ENCODE results near the gene RASIP1.
A peak's percentile ranks its signal among the peaks of the same experiment; 100 is the strongest.
"Not testable (repeated sequence)": the region's sequence is repeated elsewhere in the genome, so short reads cannot be mapped to it uniquely, and the experiment has no call there.

RASIP1 gene, protein sequence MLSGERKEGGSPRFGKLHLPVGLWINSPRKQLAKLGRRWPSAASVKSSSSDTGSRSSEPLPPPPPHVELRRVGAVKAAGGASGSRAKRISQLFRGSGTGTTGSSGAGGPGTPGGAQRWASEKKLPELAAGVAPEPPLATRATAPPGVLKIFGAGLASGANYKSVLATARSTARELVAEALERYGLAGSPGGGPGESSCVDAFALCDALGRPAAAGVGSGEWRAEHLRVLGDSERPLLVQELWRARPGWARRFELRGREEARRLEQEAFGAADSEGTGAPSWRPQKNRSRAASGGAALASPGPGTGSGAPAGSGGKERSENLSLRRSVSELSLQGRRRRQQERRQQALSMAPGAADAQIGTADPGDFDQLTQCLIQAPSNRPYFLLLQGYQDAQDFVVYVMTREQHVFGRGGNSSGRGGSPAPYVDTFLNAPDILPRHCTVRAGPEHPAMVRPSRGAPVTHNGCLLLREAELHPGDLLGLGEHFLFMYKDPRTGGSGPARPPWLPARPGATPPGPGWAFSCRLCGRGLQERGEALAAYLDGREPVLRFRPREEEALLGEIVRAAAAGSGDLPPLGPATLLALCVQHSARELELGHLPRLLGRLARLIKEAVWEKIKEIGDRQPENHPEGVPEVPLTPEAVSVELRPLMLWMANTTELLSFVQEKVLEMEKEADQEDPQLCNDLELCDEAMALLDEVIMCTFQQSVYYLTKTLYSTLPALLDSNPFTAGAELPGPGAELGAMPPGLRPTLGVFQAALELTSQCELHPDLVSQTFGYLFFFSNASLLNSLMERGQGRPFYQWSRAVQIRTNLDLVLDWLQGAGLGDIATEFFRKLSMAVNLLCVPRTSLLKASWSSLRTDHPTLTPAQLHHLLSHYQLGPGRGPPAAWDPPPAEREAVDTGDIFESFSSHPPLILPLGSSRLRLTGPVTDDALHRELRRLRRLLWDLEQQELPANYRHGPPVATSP

GRCh38 chr19:48740164-48740972 lies at the start of gene RASIP1:
Gene RASIP1, minus strand, starts transcription at chr19:48740610. Its CDS starts 328 bp downstream, at chr19:48740282.
- ChIA-PET CTCF (interaction anchor here (0.6 kb wide), 1 partner anchor 52 kb away, joined by 3 read pairs; no protein-coding TSS in a partner anchor), POLR2A (interaction anchor here (1.1 to 2.2 kb wide), 2 partner anchors 15 to 24 kb away, joined by 3 to 13 read pairs; no protein-coding TSS in a partner anchor)
- TF ChIP-seq ELF4 (IDR thresholded peaks at IDR 0.05) (no peak), FOXA1 (IDR thresholded peaks at IDR 0.05) (no peak), HDGF (IDR thresholded peaks at IDR 0.05; ENCODE audit: borderline replicate concordance) (no peak), NFRKB (IDR thresholded peaks at IDR 0.05) (no peak), BHLHE40 (IDR thresholded peaks at IDR 0.05; ENCODE audit: borderline replicate concordance) (no peak), L3MBTL2 (conservative IDR thresholded peaks at IDR 0.05) (no peak), ZNF384 (IDR thresholded peaks at IDR 0.05) (no peak), PKNOX1 (IDR thresholded peaks at IDR 0.05) (no peak), TARDBP (IDR thresholded peaks at IDR 0.05) (no peak), ARNT (IDR thresholded peaks at IDR 0.05) (no peak), LEF1 (IDR thresholded peaks at IDR 0.05; ENCODE audit: borderline replicate concordance) (no peak), FOXM1 (IDR thresholded peaks at IDR 0.05; ENCODE audit: borderline replicate concordance) (no peak), CTBP1 (IDR thresholded peaks at IDR 0.05; ENCODE audit: borderline replicate concordance) (no peak), FOXK2 (IDR thresholded peaks at IDR 0.05) (no peak), SUZ12 (IDR thresholded peaks at IDR 0.05) (no peak), SP1 (IDR thresholded peaks at IDR 0.05) (no peak)
- no peak for DNase-seq (ENCODE audit: extremely low spot score)

DNA sequence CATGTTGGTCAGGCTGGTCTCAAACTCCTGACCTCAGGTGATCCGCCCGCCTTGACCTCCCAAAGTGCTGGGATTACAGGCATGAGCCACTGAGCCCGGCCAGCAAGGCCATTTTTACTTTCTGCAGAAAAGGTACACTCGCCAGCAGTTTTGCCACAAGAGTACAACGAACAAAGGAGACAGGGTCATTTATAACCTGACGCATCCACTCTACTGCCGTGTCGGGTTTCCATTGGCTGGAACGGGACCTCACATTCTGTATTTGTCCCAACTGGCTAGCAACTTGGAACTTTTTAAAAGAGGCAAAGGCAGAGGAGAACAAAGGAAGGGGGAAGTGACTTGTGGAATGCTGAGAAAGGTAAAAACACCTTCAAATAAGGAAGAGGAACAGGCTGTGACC lies 46.9 kb upstream of the RASIP1 start:
- CTCF ChIA-PET: interaction anchor here (0.6 to 2.0 kb wide), 6 partner anchors 16 to 232 kb away, joined by 3 to 24 read pairs (median 4); no protein-coding TSS in a partner anchor
- POLR2A ChIA-PET; DNase-seq (ENCODE audit: extremely low spot score): not testable (repeated sequence)

GRCh38 chr19:48786422-48786821 lies 46.0 kb upstream of the RASIP1 start:
- POLR2A ChIA-PET; CTCF ChIA-PET; DNase-seq (ENCODE audit: extremely low spot score): not testable (repeated sequence)

- no peak for TF ChIP-seq FOXA1 (IDR thresholded peaks at IDR 0.05)
- no peak for TF ChIP-seq SUZ12 (IDR thresholded peaks at IDR 0.05)
- TF ChIP-seq CTBP1 (IDR thresholded peaks at IDR 0.05; ENCODE audit: borderline replicate concordance): no peak
- no peak for TF ChIP-seq BHLHE40 (IDR thresholded peaks at IDR 0.05; ENCODE audit: borderline replicate concordance)
- TF ChIP-seq FOXM1 (IDR thresholded peaks at IDR 0.05; ENCODE audit: borderline replicate concordance): no peak
- TF ChIP-seq ZNF384 (IDR thresholded peaks at IDR 0.05): no peak
- no peak for TF ChIP-seq TARDBP (IDR thresholded peaks at IDR 0.05)
- no peak for TF ChIP-seq SP1 (IDR thresholded peaks at IDR 0.05)
- no peak for TF ChIP-seq FOXK2 (IDR thresholded peaks at IDR 0.05)
- no peak for TF ChIP-seq HDGF (IDR thresholded peaks at IDR 0.05; ENCODE audit: borderline replicate concordance)
- no peak for TF ChIP-seq PKNOX1 (IDR thresholded peaks at IDR 0.05)
- no peak for TF ChIP-seq NFRKB (IDR thresholded peaks at IDR 0.05)
- TF ChIP-seq L3MBTL2 (conservative IDR thresholded peaks at IDR 0.05): no peak
- no peak for TF ChIP-seq LEF1 (IDR thresholded peaks at IDR 0.05; ENCODE audit: borderline replicate concordance)
- no peak for TF ChIP-seq ARNT (IDR thresholded peaks at IDR 0.05)
- no peak for TF ChIP-seq ELF4 (IDR thresholded peaks at IDR 0.05)
- POLR2A ChIA-PET: interaction anchor here (0.9 to 1.8 kb wide), 3 partner anchors 29 to 139 kb away, joined by 3 to 4 read pairs (median 4); partner anchors contain the start of gene FGF21
- CTCF ChIA-PET: interaction anchor here (1.0 to 1.2 kb wide), 2 partner anchors 58 to 110 kb away, joined by 3 read pairs; no protein-coding TSS in a partner anchor
- no peak for DNase-seq (ENCODE audit: extremely low spot score)
Measured at GRCh38 chr19:48784527-48784926, 44.1 kb upstream of the RASIP1 start.

GRCh38 chr19:48780631-48781391 lies 40.4 kb upstream of the RASIP1 start:
- no peak for DNase-seq (ENCODE audit: extremely low spot score)
- ChIA-PET POLR2A (interaction anchor here (1.1 kb wide), 1 partner anchor 42 kb away, joined by 3 read pairs; no protein-coding TSS in a partner anchor), CTCF (interaction anchor here (0.6 kb wide), 2 partner anchors 13 kb away, joined by 3 to 5 read pairs; no protein-coding TSS in a partner anchor)
- no peak for TF ChIP-seq ELF4 (IDR thresholded peaks at IDR 0.05)
- no peak for TF ChIP-seq ARNT (IDR thresholded peaks at IDR 0.05)
- TF ChIP-seq NFRKB (IDR thresholded peaks at IDR 0.05): no peak
- TF ChIP-seq CTBP1 (IDR thresholded peaks at IDR 0.05; ENCODE audit: borderline replicate concordance): no peak
- no peak for TF ChIP-seq BHLHE40 (IDR thresholded peaks at IDR 0.05; ENCODE audit: borderline replicate concordance)
- TF ChIP-seq FOXM1 (IDR thresholded peaks at IDR 0.05; ENCODE audit: borderline replicate concordance): no peak
- TF ChIP-seq SUZ12 (IDR thresholded peaks at IDR 0.05): no peak
- TF ChIP-seq TARDBP (IDR thresholded peaks at IDR 0.05): no peak
- TF ChIP-seq L3MBTL2 (conservative IDR thresholded peaks at IDR 0.05): peak; percentile 57
- peak; percentile 76 for TF ChIP-seq PKNOX1 (IDR thresholded peaks at IDR 0.05)
- no peak for TF ChIP-seq FOXK2 (IDR thresholded peaks at IDR 0.05)

All from HEK293T (cell line).